Stimulated activated CD8-positive, alpha-beta memory T cell treated with anti-CD3 and anti-CD28 coated beads, Interleukin-7, amount 100 ng/mL, for 4 hours (primary cell): ENCODE measurements around the gene RCAN2.

Experiments
- DNase-seq, 2 donors: peaks; one replicate each; pipeline ENCODE4 v3.0.0-alpha.2; 2020; ENCODE audit warnings: low read depth in 2 of 2

RCAN2 gene

GRCh38 chr6:46254946-46255345 is 236.3 kb downstream of the RCAN2 start:
- DNase-seq, result no peak

GRCh38 chr6:46254331-46254730 is 236.9 kb downstream of the RCAN2 start:
- DNase-seq, result no peak

- DNase-seq, result no peak
Measured at GRCh38 chr6:46251583-46252339, 239.5 kb downstream of the RCAN2 start.

GRCh38 chr6:46248143-46248542 is 243.1 kb downstream of the RCAN2 start:
- DNase-seq, result no peak

GRCh38 chr6:46246727-46247126 is 244.5 kb downstream of the RCAN2 start:
- no peak for DNase-seq

- no peak for DNase-seq
Measured at GRCh38 chr6:46246081-46246480, 245.2 kb downstream of the RCAN2 start.

- DNase-seq, result no peak
Measured at GRCh38 chr6:46244670-46245069, 246.6 kb downstream of the RCAN2 start.

- no peak for DNase-seq
Measured at GRCh38 chr6:46243754-46244153, 247.5 kb downstream of the RCAN2 start.

- DNase-seq, result no peak
Measured at GRCh38 chr6:46242921-46243320, 248.3 kb downstream of the RCAN2 start.

- DNase-seq, result no peak
Measured at GRCh38 chr6:46240866-46241565, 250.2 kb downstream of the RCAN2 start.

GRCh38 chr6:46236752-46237151 is 254.5 kb downstream of the RCAN2 start:
- DNase-seq, result no peak

- no peak for DNase-seq
Measured at GRCh38 chr6:46235242-46235641, 256.0 kb downstream of the RCAN2 start.

GRCh38 chr6:46234700-46235099 is 256.5 kb downstream of the RCAN2 start:
- DNase-seq, result no peak

GRCh38 chr6:46234156-46234556 is 257.1 kb downstream of the RCAN2 start:
- no peak for DNase-seq

- DNase-seq, result no peak
Measured at GRCh38 chr6:46233129-46233528, 258.1 kb downstream of the RCAN2 start.

- no peak for DNase-seq
Measured at GRCh38 chr6:46222286-46222685, 269.0 kb downstream of the RCAN2 start.

- DNase-seq, result no peak
Measured at GRCh38 chr6:46221222-46221793, 269.9 kb downstream of the RCAN2 start.

GRCh38 chr6:46220352-46221221 is 270.7 kb downstream of the RCAN2 start:
- DNase-seq, result no peak

GRCh38 chr6:46219661-46220060 is 271.6 kb downstream of the RCAN2 start:
- no peak for DNase-seq

GRCh38 chr6:46218457-46218856 is 272.8 kb downstream of the RCAN2 start:
- no peak for DNase-seq

- no peak for DNase-seq
Measured at GRCh38 chr6:46217671-46218131, 273.5 kb downstream of the RCAN2 start.

- no peak for DNase-seq
Measured at GRCh38 chr6:46216879-46217278, 274.4 kb downstream of the RCAN2 start.
